Fibroblast of skin of left biceps (primary cell): Measurements from ENCODE around the gene KLK8.

ENCODE experiments used
- DNase-seq, 2 experiments: peaks; one replicate each; pipeline ENCODE4 v3.0.0-alpha.2; 2013; ENCODE audit warnings: low read depth in 2 of 2

Gene KLK8

DNA sequence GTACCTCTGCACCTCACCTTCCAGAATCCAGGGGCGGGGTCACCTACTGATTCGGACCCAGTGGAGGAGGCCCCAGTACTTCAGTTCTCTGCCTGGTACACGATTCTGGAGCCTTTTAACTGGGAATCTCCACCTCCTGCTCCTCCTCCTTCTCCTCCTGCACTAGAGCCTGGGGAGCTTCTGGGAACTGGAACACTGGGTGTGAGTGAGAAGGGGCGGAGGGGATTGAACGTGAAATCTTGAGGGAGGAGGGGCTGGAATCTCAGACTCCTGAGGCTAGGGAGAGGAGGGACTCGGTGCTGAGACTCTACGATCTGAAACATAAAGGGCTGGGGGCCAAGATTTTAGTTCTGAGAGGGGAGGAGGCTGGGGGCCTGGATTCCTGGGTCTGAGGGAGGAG is at the start of gene KLK8:
Gene KLK8, minus strand, starts transcription at position 90 of the 400 bp plus-strand sequence. CDS start 437 bp downstream, outside the sequence.
- no peak for DNase-seq

- no peak for DNase-seq
Measured at GRCh38 chr19:51047031-51047335, 45.6 kb upstream of the KLK8 start.

- no peak for DNase-seq
Measured at GRCh38 chr19:51044327-51044726, 42.9 kb upstream of the KLK8 start.

GRCh38 chr19:51043497-51043896 is 42.1 kb upstream of the KLK8 start:
- DNase-seq, result no peak

GRCh38 chr19:51040151-51040550 is 38.7 kb upstream of the KLK8 start:
- no peak for DNase-seq

- no peak for DNase-seq
Measured at GRCh38 chr19:51036519-51036918, 35.1 kb upstream of the KLK8 start.

- DNase-seq, result no peak
Measured at GRCh38 chr19:51034704-51035103, 33.3 kb upstream of the KLK8 start, which contains the start of gene KLK12. Gene KLK12, minus strand, starts transcription at chr19:51035002. Its CDS starts 381 bp downstream, at chr19:51034621.

DNA sequence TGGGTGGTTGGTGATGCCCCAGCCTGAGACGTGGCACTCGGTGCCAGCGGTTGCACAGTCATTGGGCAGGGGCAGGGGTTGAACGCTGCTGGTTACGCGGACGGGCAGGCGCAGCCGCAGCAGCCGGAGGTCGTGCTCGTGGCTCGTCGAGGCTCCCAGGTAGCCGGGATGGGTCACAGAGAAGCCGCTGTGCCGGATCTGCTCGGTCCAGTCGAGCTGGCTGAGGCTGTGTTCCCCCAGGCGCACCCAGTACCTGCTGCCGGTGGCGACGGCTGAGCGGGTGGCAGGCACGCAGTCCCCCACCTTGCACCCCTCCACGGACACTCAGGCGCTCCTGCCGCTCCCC is 30.4 kb upstream of the KLK8 start:
- no peak for DNase-seq

GRCh38 chr19:51031220-51031879 is 29.9 kb upstream of the KLK8 start:
- DNase-seq, result no peak

DNA sequence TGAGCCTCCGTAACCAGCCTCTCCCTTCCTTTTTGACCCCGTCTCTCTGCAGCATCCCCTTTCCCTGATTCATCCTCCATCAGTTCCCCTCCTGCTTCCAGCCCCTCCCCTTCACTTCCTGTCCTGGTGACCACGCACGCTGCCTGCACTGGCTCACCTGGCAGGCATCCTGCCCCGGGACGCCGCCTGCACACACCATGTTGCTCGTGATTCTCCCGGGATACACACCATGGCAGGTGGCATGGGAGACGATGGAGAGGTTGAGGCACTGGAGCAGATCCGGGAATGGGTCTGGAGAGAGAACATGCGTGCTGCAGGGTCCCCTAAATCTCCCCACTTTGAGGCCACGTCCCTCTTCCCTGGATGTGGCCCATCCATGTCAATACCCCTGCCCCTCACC is 29.2 kb upstream of the KLK8 start:
- DNase-seq, result no peak

- DNase-seq, result no peak
Measured at GRCh38 chr19:51029718-51030117, 28.3 kb upstream of the KLK8 start.

- DNase-seq, result no peak
Measured at GRCh38 chr19:51027873-51028272, 26.5 kb upstream of the KLK8 start.

- no peak for DNase-seq
Measured at GRCh38 chr19:51027126-51027806, 25.9 kb upstream of the KLK8 start.

DNA sequence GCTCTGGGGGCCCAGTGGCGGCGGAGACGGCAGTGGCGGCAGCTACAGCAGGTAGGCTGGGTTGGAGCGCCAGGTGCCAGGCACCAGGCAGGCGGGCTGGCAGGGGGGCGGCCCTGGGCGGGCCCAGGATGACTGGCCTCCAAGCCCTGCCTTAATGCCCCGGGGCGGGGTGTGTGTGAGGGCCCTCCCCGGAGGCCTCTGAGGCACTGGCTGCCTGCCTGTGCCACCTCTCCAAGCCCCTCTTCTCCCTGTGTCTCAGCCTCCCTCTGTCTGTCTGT is 25.1 kb upstream of the KLK8 start, which contains the start of gene KLK11:
Gene KLK11, minus strand, starts transcription at position 63 of the 278 bp plus-strand sequence. CDS start 985 bp downstream, outside the sequence.
- no peak for DNase-seq

GRCh38 chr19:51025809-51026553 is 24.6 kb upstream of the KLK8 start:
- no peak for DNase-seq

DNA sequence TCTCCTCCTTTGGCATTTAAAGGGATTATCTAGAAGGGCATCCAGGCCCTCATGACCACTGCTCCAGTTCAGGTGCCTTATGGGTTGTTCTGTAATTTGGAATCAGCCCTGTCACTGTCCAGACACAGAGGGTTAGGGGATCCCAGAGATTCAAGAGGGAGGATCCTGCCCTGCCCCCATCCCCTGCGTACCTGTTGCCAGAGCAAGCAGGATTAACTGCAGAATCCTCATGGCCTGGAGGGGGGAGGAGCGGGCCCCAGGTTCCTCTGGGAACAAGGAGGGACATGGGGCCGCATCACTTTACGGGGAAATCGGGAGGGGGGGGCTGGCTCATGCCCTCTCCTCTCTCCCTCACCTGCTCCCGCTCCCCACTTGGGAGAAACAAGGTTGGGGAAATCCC is 24.0 kb upstream of the KLK8 start:
- no peak for DNase-seq

DNA sequence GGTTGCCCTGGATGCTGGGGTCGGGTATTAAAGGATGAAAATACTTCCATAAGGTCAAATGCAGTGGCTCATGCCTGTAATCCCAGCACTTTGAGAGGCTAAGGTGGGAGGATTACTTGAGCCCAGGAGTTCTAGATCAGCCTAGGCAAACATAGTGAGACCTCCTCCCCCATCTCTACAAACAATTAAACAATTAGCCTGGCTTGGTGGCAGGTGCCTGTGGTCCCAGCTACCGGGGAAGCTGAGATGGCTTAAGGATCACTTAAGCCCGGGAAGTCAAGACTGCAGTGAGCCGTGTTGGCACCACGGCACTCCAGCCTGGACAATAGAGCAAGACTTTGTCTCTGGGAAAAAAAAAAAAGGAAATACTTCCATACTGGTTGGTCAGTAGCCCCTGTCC is 23.5 kb upstream of the KLK8 start:
- no peak for DNase-seq

DNA sequence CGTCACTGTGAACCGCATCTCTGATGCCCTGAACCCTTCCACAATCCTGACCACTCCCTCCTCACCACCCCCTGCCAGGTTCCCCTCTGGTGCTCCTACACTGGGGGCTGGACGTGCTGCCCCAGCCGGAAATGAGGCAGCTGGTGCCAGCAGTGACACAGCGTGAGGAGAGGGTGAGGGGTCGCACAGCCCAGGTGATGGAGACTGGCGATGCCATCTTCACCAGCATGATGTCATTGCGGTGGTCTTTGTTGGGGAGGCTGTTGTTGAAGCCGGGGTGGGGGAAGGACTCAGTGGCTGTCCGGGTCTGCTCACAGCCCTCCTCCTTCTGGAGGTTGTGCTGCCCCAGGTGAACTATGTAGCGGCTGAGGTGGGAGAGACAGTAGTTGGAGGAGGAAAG is 22.5 kb upstream of the KLK8 start:
- no peak for DNase-seq

GRCh38 chr19:51022526-51022925 is 21.1 kb upstream of the KLK8 start:
- DNase-seq, result no peak

- DNase-seq, result peak; percentile 3 to 10
Measured at GRCh38 chr19:51020988-51021651, 19.7 kb upstream of the KLK8 start.

GRCh38 chr19:51019544-51019925 is 18.1 kb upstream of the KLK8 start, which contains the start of gene KLK10:
Gene KLK10, minus strand, starts transcription at chr19:51019709. Its CDS starts 579 bp downstream, at chr19:51019130.
- no peak for DNase-seq

- no peak for DNase-seq
Measured at GRCh38 chr19:51018745-51019543, 17.5 kb upstream of the KLK8 start.
